Endothelial cell of umbilical vein (primary cell): ENCODE data around the gene GAL. TPM values are rescaled to one million over a fixed set of nuclear protein-coding genes. Genes with fewer than 3 reads are reported as not detected.

ENCODE experiments used
- BruUV-seq: library from RNA; stranded (reverse); fragments of 400-500 nt; replicated peaks from 2 replicates; lab custom pipeline; 2021; lab: Mats Ljungman, UMichigan
- CTCF ChIA-PET: fragments of 300-600, 350-600 bp; sonication (Branson Sonifier 250); formaldehyde crosslinking; loops from one replicate; lab custom pipeline; 2021; ENCODE audit warnings: antibody characterized with exemption, inconsistent platforms; lab: Charles Lee
- POLR2A ChIA-PET: fragments of 300-600, 350-600 bp; sonication (Branson Sonifier 250); formaldehyde crosslinking; loops from one replicate; lab custom pipeline; 2021; ENCODE audit warnings: antibody characterized with exemption, inconsistent platforms; lab: Charles Lee
- DNase-seq: peaks from one replicate; pipeline ENCODE4 v3.0.0-alpha.2; 2011; ENCODE audit warnings: low read depth, low spot score
- FAIRE-seq: peaks from 2 replicates; lab custom pipeline; 2011; peaks lifted over from hg19 to GRCh38; lab: Jason Lieb, UNC
- H2AFZ ChIP-seq: 2 replicates; pipeline ENCODE4 v1.6.0; 2012; ENCODE audit warnings: low read depth, low read length, control low read depth, inconsistent platforms
- H3K27ac ChIP-seq: 2 replicates; pipeline ENCODE4 v1.5.1; 2011; ENCODE audit warnings: low read depth, mild to moderate bottlenecking, control low read depth, low read length, moderate library complexity; ENCODE audit not compliant: insufficient read depth
- H3K27me3 ChIP-seq, 2 experiments: 2 replicates each; pipeline versions ENCODE4 v1.6.0 to v1.6.1; 2011; ENCODE audit warnings: low read length in 2 of 2, mixed read lengths in 1 of 2; ENCODE audit not compliant: control insufficient read depth in 2 of 2, insufficient read depth in 2 of 2
- H3K36me3 ChIP-seq, 2 experiments: 2 replicates in 1 of 2; 3 replicates in 1 of 2; pipeline ENCODE4 v1.5.1; 2011; ENCODE audit warnings: low read length in 2 of 2, mild to moderate bottlenecking in 1 of 2, moderate library complexity in 1 of 2; ENCODE audit not compliant: control insufficient read depth in 2 of 2, insufficient read depth in 2 of 2; ENCODE audit errors: extremely low read depth in 1 of 2
- H3K4me1 ChIP-seq: 3 replicates; pipeline ENCODE4 v1.5.1; 2011; ENCODE audit warnings: mild to moderate bottlenecking, low read length; ENCODE audit not compliant: control insufficient read depth, insufficient read depth; ENCODE audit errors: extremely low read depth
- H3K4me2 ChIP-seq: 2 replicates; pipeline ENCODE4 v1.6.1; 2011; ENCODE audit warnings: low read length, control low read depth, mixed read lengths; ENCODE audit not compliant: insufficient read depth
- H3K4me3 ChIP-seq, 3 experiments: fragments of 200-600 bp in 1 of 3; sonication (generic), shearing (Covaris generic) in 1 of 3; replicated peaks in 1 of 3; 2 replicates each; pipeline ENCODE4 v1.5.1; 2011 to 2016; ENCODE audit warnings: control low read depth in 3 of 3, low read length in 3 of 3, mild to moderate bottlenecking in 2 of 3, inconsistent platforms in 1 of 3, low read depth in 1 of 3, moderate library complexity in 1 of 3; ENCODE audit not compliant: insufficient read depth in 1 of 3
- H3K79me2 ChIP-seq: 2 replicates; pipeline ENCODE4 v1.6.0; 2012; ENCODE audit warnings: low read length, inconsistent platforms; ENCODE audit not compliant: control insufficient read depth, insufficient read depth
- H3K9ac ChIP-seq: replicated peaks from 2 replicates; pipeline ENCODE3; 2011; ENCODE audit warnings: low read length, control low read depth; ENCODE audit not compliant: insufficient read depth; ENCODE audit errors: extremely low read depth
- H3K9me1 ChIP-seq: replicated peaks from 3 replicates; pipeline ENCODE4 v1.6.0; 2011; ENCODE audit warnings: mild to moderate bottlenecking, low read length; ENCODE audit not compliant: control insufficient read depth, insufficient read depth; ENCODE audit errors: extremely low read depth
- H3K9me3 ChIP-seq: replicated peaks from 2 replicates; pipeline ENCODE4 v1.5.1; 2012; ENCODE audit warnings: low read length, inconsistent platforms; ENCODE audit not compliant: control insufficient read depth, insufficient read depth
- H4K20me1 ChIP-seq: replicated peaks from 2 replicates; pipeline ENCODE3; 2011; ENCODE audit warnings: mild to moderate bottlenecking, low read length; ENCODE audit not compliant: control insufficient read depth, insufficient read depth; ENCODE audit errors: extremely low read depth
- EZH2 ChIP-seq: IDR thresholded peaks from 2 replicates; pipeline ENCODE4 v1.6.1; 2012; ENCODE audit warnings: borderline replicate concordance, low read depth, mild to moderate bottlenecking, moderate library complexity, low read length, inconsistent platforms; ENCODE audit not compliant: severe bottlenecking
- FOS ChIP-seq: IDR thresholded peaks from 2 replicates; pipeline ENCODE4 v1.6.1; 2011; ENCODE audit warnings: mild to moderate bottlenecking, low read length, moderate library complexity, borderline replicate concordance; ENCODE audit not compliant: insufficient read depth
- GATA2 ChIP-seq: IDR thresholded peaks from 2 replicates; pipeline ENCODE4 v1.7.0; 2011; ENCODE audit warnings: low read depth, mild to moderate bottlenecking, moderate library complexity, mixed read lengths, low read length; ENCODE audit not compliant: insufficient read length, insufficient read depth
- JUN ChIP-seq: IDR thresholded peaks from 2 replicates; pipeline ENCODE4 v1.6.1; 2011; ENCODE audit warnings: borderline replicate concordance, low read depth; ENCODE audit not compliant: insufficient read length, insufficient read depth
- MYC ChIP-seq: IDR thresholded peaks from one replicate; pipeline ENCODE4 v1.6.1; 2011; ENCODE audit warnings: mild to moderate bottlenecking, low read depth, low read length
- POLR2A ChIP-seq: IDR thresholded peaks from 2 replicates; pipeline ENCODE4 v1.6.1; 2012; ENCODE audit warnings: low read depth, mild to moderate bottlenecking, control low read depth, low read length
- POLR2AphosphoS5 ChIP-seq: IDR thresholded peaks from 2 replicates; pipeline ENCODE4 v1.6.1; 2012; ENCODE audit warnings: low read depth, mild to moderate bottlenecking, control low read depth, low read length, moderate library complexity; ENCODE audit not compliant: insufficient read depth
- dilution Hi-C: fragments of 300-500 bp; cut with MboI; formaldehyde crosslinking; loops from one replicate; pipeline ENCODE4 v1.15.0; 2019; ENCODE audit warnings: low sequenced_read_pairs; ENCODE audit not compliant: extremely low pct_ligation_motif_present
- intact Hi-C: fragments of 100-400 bp; cut with micrococcal nuclease; formaldehyde crosslinking; loops from one replicate; pipeline ENCODE4 v1.10.0; 2022
- polyA plus RNA-seq, 4 experiments: library from polyadenylated mRNA; depleted of rRNA in 3 of 4; stranded (reverse) in 3 of 4; unstranded in 1 of 4; fragments of >200 nt; gene quantifications; 2 replicates each; pipeline versions ENCODE4 v1.2.1 to v1.2.3, GENCODE V29; 2011 to 2012; ENCODE audit warnings: missing spikeins in 1 of 4
- total RNA-seq: library from RNA; stranded (reverse); gene quantifications from 2 replicates; pipeline ENCODE4 v1.2.3, GENCODE V29; 2021
- TF ChIP-seq, protein P1 (sequence below), 2 donors: IDR thresholded peaks; 1 replicate in 1 of 2; 2 replicates in 1 of 2; pipeline ENCODE4 v1.5.1; 2011; ENCODE audit warnings: low read length in 2 of 2, mild to moderate bottlenecking in 2 of 2, moderate library complexity in 2 of 2, control low read depth in 1 of 2, inconsistent platforms in 1 of 2, low read depth in 1 of 2; ENCODE audit not compliant: insufficient read depth in 1 of 2; ENCODE audit errors: extremely low read depth in 1 of 2
- TF ChIP-seq, protein P2 (sequence below): IDR thresholded peaks from 2 replicates; pipeline ENCODE4 v1.6.1; 2011; ENCODE audit not compliant: insufficient read depth, insufficient read length

The GAL gene
- total and polyA plus RNA-seq, 2 donors (not counting 3 experiments of a cell fraction or from before 2014, with no cell fraction given) = 1.2 to 9.8 TPM

DNA sequence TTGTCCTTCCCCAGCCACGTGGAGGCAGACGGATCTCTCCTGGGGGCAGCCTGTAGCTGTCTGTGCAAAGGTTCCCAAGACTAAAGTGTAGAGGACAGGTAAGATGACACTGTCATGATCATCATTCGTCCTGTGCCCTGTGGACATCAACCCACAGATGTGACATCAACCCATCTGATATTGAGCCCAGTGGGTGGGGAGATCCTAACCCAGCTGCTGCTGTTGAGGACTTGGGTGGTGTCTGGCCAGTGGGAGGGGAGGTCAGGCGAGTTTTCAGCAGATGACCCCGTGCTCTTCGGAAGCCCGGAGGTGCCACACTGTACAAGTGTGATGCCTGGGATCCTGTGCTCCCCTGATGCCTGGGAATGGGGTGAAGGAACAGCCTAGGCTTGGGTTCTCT, 1.2 kb upstream of the GAL start:
- Histone ChIP-seq H3K9ac (no peak overlapping the region), H3K9me1 (no peaks in the 10 kb centered on the region), H3K4me3 (no peak overlapping the region), H3K36me3 (no peaks in the 10 kb centered on the region), H3K27ac (no peak overlapping the region), H3K27me3 (peaks cover 12 to 22% of the 10 kb centered on the region in 2 experiments), H4K20me1 (no peaks in the 10 kb centered on the region), H3K9me3 (no peaks in the 10 kb centered on the region), H2AFZ (no peak overlapping the region), H3K4me2 (no peak overlapping the region), H3K4me1 (no peaks in the 10 kb centered on the region), H3K79me2 (no peaks in the 10 kb centered on the region)
- FAIRE-seq (no peak), DNase-seq (no peak)
- intact Hi-C loops (no loop called here), dilution Hi-C loops (no loop called here)
- CTCF ChIA-PET = interaction anchor here (1.1 to 1.9 kb wide), 3 partner anchors 24 to 67 kb away, joined by 3 to 4 read pairs (median 4); no protein-coding TSS in a partner anchor
- no TSS peak for BruUV-seq
- TF ChIP-seq JUN (no peak), MYC (no peak), FOS (no peak), GATA2 (no peak), POLR2AphosphoS5 (no peak), POLR2A (no peak), EZH2 (no peak)
- TF ChIP-seq, protein P1, sequence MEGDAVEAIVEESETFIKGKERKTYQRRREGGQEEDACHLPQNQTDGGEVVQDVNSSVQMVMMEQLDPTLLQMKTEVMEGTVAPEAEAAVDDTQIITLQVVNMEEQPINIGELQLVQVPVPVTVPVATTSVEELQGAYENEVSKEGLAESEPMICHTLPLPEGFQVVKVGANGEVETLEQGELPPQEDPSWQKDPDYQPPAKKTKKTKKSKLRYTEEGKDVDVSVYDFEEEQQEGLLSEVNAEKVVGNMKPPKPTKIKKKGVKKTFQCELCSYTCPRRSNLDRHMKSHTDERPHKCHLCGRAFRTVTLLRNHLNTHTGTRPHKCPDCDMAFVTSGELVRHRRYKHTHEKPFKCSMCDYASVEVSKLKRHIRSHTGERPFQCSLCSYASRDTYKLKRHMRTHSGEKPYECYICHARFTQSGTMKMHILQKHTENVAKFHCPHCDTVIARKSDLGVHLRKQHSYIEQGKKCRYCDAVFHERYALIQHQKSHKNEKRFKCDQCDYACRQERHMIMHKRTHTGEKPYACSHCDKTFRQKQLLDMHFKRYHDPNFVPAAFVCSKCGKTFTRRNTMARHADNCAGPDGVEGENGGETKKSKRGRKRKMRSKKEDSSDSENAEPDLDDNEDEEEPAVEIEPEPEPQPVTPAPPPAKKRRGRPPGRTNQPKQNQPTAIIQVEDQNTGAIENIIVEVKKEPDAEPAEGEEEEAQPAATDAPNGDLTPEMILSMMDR (IDR thresholded peaks at IDR 0.05; ENCODE audit: extremely low read depth in 1 of 2, insufficient read depth in 1 of 2, low read depth in 1 of 2, low read length in 2 of 2) = no peak
- TF ChIP-seq, protein P2, sequence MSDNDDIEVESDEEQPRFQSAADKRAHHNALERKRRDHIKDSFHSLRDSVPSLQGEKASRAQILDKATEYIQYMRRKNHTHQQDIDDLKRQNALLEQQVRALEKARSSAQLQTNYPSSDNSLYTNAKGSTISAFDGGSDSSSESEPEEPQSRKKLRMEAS = no peak
- POLR2A ChIA-PET = no interaction called here
